Skeletal muscle satellite cell (primary cell): ENCODE results near the gene PWP2.
"Not testable (repeated sequence)": the region's sequence is repeated elsewhere in the genome, so short reads cannot be mapped to it uniquely, and the experiment has no call there.

Experiments
- H3K27me3 ChIP-seq: 2 replicates; pipeline ENCODE4 v1.7.0; 2013; ENCODE audit warnings: low read length; ENCODE audit not compliant: control insufficient read depth, insufficient read depth
- H3K36me3 ChIP-seq: 2 replicates; pipeline ENCODE4 v1.7.0; 2013; ENCODE audit warnings: mild to moderate bottlenecking, control low read depth, low read length; ENCODE audit not compliant: insufficient read depth
- H3K4me1 ChIP-seq: 2 replicates; pipeline ENCODE4 v1.7.0; 2013; ENCODE audit warnings: low read length; ENCODE audit not compliant: control insufficient read depth, insufficient read depth
- H3K4me2 ChIP-seq: 2 replicates; pipeline ENCODE4 v1.7.0; 2013; ENCODE audit warnings: mild to moderate bottlenecking, low read length
- H3K4me3 ChIP-seq: 2 replicates; pipeline ENCODE4 v1.7.0; 2013; ENCODE audit warnings: low read length
- H3K9ac ChIP-seq: 2 replicates; pipeline ENCODE4 v1.7.0; 2013; ENCODE audit warnings: mild to moderate bottlenecking, low read depth, low read length, moderate library complexity
- H3K9me3 ChIP-seq: replicated peaks from 2 replicates; pipeline ENCODE4 v1.7.0; 2013; ENCODE audit warnings: mild to moderate bottlenecking, control low read depth, low read length

The PWP2 gene

DNA sequence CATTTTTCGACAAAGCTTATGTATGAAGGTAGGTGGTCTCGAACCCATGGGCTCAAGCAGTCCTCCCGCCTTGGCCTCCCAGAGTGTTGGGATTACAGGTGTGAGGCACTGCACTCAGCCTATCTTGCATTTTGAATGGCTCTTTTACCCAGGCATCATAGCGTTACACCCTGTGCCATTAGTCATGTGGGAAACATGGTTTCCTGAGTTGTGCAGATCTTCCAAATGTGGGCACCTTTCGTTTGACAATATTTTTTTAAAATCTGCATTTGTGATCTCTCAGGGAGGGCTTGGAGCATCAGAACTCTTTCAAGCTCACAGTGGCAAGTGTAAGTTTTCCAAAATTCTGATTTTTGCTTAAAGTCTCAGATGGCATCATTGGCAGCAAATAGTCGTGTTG, 8.7 kb upstream of the PWP2 start:
- H3K4me1 ChIP-seq, H3K4me2 ChIP-seq, H3K4me3 ChIP-seq, H3K27me3 ChIP-seq, H3K9me3 ChIP-seq, H3K9ac ChIP-seq, H3K36me3 ChIP-seq: not testable (repeated sequence)

DNA sequence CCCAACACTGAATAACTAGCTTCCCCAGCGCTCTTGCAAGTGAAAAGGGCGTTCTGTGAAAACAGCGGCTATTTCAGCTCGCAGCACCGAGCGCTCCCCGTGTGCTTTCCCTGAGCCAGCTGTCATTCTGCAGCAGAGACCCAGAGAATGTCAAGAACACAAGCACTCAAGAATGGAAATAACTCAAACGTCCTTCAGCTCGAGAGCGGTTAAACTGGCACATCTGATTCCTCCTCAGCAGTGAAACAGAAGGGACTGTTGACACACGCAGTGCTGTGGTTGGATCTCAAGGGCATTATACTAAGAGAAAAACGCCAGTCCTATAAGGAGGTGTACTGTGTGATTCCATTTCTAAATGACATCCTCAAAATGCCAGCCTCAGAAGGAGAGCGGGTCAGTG, 8.2 kb upstream of the PWP2 start:
- H3K36me3 ChIP-seq, H3K9ac ChIP-seq, H3K4me1 ChIP-seq, H3K4me2 ChIP-seq, H3K4me3 ChIP-seq, H3K27me3 ChIP-seq, H3K9me3 ChIP-seq: not testable (repeated sequence)

DNA sequence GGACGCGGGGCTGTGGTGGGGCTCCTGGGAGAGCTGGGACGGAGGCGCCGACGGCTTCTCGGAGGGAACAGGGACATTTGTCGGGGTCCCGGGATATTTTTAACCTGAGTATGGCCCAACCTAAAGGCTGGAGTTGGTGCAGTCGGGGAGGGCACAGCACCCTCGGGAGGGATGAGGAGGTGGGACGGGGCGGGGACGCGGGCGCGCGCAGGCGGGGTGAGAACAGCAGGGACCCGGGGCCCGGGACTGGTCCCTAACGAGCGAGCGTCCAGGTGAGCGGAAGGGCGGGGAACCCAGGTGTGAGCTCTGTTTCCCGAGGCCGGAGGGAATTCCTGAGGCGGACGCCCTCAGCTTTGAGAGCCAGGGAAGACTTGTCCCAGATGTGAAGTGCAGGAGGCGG, 390 bp downstream of the PWP2 start:
- not testable (repeated sequence) for H3K27me3 ChIP-seq, H3K36me3 ChIP-seq, H3K9me3 ChIP-seq, H3K4me2 ChIP-seq, H3K4me1 ChIP-seq
- Histone ChIP-seq H3K9ac (peak overlapping the region; percentile 52), H3K4me3 (peak overlapping the region; percentile 54)

DNA sequence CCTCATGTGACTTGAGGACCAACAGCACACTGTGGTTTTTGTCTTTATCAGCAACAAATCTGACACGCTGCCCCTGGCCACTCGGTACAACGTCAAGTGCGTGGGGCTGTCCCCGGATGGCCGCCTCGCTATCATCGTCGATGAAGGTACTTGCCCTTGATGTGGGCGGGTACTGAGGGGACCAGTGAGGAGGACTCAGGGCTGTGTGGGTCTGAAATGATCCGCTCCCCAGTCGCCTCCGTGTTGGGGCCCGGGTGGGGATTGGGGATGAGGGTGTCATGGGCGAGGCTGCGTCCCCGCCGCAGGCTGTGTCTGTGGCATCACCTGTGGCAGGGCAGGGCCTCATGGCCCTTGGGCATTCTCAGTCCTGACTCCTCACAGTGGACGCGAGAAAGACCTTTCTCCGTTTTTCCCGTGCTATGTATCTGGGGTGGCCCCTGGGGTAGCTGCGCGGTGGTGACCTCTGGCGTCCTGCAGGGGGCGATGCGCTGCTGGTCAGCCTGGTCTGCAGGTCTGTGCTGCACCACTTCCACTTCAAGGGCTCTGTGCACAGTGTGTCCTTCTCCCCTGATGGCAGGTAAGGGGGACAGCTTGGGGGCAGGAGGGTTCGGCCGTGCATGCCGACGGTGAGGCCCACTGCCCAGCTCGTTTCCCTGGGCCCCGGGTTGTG, 6.6 kb downstream of the PWP2 start:
- H3K4me1 ChIP-seq, H3K36me3 ChIP-seq, H3K27me3 ChIP-seq, H3K4me2 ChIP-seq, H3K4me3 ChIP-seq, H3K9me3 ChIP-seq, H3K9ac ChIP-seq: not testable (repeated sequence)

DNA sequence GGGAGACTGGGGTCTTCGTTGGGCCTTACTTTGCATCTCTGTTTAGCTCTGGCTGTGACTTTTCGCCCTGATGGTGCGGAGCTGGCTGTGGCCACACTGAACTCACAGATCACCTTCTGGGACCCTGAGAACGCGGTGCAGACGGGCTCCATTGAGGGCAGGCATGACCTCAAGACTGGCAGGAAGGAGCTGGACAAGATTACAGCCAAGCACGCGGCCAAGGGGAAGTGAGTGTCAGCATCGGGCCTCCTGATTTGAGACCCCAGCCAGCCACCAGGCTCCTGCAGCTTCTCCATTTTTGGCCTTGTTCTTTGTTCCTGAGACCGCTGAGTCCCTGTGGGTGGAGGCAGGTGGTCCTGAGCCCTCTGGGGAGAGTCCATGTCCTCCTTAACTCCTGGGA, 14.9 kb downstream of the PWP2 start:
- not testable (repeated sequence) for H3K4me3 ChIP-seq, H3K27me3 ChIP-seq, H3K36me3 ChIP-seq, H3K4me2 ChIP-seq, H3K4me1 ChIP-seq, H3K9ac ChIP-seq, H3K9me3 ChIP-seq

DNA sequence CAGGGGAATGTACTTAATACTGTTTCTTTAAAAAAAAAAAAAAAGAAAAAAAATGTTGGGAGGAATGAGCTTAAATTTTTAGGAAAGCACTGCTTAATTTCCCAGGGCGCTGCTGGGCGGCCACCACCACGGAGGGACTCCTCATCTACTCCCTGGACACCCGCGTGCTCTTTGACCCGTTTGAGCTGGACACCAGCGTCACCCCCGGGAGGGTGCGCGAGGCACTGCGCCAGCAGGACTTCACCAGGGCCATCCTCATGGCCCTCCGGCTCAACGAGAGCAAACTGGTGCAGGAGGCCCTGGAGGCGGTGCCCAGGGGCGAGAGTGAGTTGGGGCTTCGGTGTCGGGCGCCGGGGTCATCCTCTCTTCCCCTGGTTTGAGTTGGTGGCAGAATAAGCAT, 20.6 kb downstream of the PWP2 start:
- H3K4me3 ChIP-seq, H3K9me3 ChIP-seq, H3K9ac ChIP-seq, H3K4me2 ChIP-seq, H3K27me3 ChIP-seq, H3K36me3 ChIP-seq, H3K4me1 ChIP-seq: not testable (repeated sequence)

DNA sequence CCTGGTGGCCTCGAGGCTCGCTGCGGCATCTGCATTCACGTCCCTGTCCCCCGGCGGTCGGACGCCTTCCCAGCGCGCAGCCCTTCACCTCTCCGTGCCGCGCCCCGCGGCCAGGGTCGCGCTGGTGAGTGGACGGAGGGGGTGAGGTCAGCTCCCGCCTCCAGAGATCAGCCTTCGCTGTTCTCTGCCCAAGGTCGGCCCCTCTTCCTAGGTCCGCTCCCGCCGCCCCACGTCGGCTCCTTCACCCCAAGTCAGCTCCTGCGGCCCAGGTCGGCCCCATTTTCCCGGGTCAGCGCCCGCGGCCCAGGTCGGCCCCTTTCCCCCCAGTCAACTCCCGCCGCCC, 26.5 kb downstream of the PWP2 start:
- H3K36me3 ChIP-seq, H3K4me2 ChIP-seq, H3K4me1 ChIP-seq, H3K9ac ChIP-seq, H3K27me3 ChIP-seq, H3K9me3 ChIP-seq: not testable (repeated sequence)
- peak overlapping the region; percentile 59 for H3K4me3 ChIP-seq

DNA sequence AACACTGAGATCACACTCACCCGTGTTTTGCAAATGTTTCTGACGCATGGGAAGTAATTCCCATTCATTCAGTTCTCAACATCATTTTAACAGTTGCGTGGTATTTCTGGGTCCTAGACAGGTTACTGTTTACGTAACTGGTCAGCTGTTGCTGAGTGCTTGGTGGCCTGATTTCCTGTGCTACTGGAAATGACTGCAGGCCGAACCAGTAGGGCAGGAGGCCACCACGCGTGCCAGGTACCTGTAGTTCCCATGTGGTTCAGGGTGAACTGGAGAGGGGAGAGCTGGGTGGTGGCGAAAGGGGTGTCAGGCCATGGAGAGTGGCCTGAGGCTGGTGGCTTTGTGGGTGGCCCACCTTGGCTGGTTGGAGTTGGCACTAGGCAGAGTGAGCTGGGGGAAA, 27.5 kb downstream of the PWP2 start:
- H3K9me3 ChIP-seq, H3K27me3 ChIP-seq, H3K9ac ChIP-seq, H3K4me3 ChIP-seq, H3K4me1 ChIP-seq, H3K4me2 ChIP-seq, H3K36me3 ChIP-seq: not testable (repeated sequence)

DNA sequence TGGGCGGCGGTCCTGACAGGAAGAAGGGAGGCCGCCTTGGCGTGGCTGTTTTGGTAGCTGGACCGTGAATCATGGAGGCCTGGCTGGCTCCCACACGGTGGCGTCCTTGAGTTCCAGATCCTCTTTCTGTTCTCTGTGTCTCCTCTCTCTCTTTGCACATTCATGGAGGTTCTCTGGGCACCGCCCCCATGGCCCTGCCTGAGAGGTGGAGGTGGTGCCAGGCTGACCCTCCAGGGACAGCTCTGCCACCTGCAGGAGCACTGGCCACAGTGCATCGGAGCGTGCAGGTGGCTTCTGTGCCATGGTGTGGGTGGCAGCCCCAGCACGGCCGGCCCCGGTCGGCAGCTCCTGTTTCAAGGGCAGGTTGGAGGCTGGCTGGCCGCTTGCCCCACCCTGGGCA, 30.8 kb downstream of the PWP2 start:
- not testable (repeated sequence) for H3K4me3 ChIP-seq, H3K27me3 ChIP-seq, H3K4me1 ChIP-seq, H3K36me3 ChIP-seq, H3K9ac ChIP-seq, H3K9me3 ChIP-seq, H3K4me2 ChIP-seq

DNA sequence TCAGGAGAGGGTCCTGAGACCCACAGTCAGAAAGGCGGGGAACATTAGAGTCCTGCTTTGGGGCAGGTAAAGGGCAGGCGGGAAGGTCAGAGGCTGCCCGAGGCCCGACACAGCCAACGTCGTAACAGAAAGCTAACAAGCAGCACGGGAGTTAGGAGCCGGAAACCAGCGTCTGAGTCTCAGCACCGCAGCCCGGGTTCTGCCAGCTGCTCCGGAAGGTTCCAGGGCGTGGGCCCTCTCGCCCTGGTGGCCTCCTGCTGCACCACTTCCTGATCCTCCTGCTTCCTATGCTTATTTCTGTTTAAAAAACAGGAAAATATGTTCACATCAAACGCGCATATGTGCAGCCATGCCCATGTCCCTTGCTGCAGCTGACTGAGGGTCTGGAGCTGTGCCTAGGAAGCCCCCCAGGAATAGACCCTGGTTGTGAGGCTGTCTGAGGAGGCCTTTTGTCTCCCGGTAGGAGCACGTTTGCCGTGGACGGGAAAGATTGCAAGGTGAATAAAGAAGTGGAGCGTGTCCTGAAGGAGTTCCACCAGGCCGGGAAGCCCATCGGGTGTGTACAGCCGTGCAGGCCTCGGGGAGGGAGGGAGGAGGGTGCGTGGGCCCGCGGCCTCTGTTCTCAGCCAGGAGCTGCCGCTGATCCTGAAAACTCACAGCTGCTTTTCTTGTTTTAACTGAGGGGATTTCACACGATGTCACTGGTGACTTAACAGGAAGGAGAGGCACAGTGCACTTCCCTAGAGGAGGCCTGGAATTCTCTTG, 32.8 kb downstream of the PWP2 start:
- H3K4me3 ChIP-seq, H3K27me3 ChIP-seq, H3K36me3 ChIP-seq, H3K4me1 ChIP-seq, H3K9ac ChIP-seq, H3K4me2 ChIP-seq, H3K9me3 ChIP-seq: not testable (repeated sequence)

DNA sequence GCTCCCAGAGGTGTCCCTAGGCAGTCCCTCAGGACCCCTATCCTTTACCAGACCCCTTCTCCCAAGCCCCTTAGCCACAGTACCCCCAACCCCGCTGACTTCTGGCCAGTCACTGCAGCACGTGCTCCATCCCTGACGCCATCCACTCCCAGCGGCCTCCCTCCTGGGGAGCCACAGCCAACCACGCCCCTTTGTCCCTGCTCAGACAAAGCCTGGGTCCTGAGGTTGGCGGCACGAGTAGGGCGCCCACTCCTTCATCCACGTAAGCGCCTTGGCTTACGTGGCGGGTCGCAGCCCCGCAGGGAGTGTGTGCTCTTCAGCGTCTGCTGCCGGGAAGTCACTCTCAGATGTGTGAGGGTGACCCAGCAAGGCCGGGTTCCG, 33.3 kb downstream of the PWP2 start:
- H3K9me3 ChIP-seq, H3K36me3 ChIP-seq, H3K4me3 ChIP-seq, H3K9ac ChIP-seq, H3K4me2 ChIP-seq, H3K4me1 ChIP-seq, H3K27me3 ChIP-seq: not testable (repeated sequence)

DNA sequence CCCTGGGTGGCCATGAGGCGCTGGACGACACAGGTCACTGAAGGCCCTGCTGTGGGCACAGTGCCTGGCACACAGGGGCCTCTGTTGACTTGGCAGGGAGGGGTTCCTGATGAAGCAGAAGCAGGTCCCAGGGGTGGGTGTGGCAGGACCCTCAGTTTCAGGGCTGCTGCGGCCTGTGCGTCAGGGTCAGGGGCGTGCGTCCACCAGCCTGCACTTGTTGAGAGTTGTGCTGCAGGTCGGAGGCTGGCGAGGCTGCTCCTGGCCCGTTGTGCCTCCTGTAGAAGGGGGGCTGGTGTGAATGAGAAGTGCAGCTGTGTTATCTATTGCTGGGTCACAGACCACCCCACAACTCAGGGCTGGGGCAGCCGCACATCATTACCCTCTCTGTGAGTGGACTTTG, 35.3 kb downstream of the PWP2 start:
- not testable (repeated sequence) for H3K9ac ChIP-seq, H3K4me3 ChIP-seq, H3K36me3 ChIP-seq, H3K27me3 ChIP-seq, H3K4me2 ChIP-seq, H3K4me1 ChIP-seq, H3K9me3 ChIP-seq
